Endothelial cell of umbilical vein (primary cell): ENCODE results near the gene SLC35E4. TPM values are rescaled to one million over a fixed set of nuclear protein-coding genes. Genes with fewer than 3 reads are reported as not detected.

Source experiments
- BruUV-seq: library from RNA; stranded (reverse); fragments of 400-500 nt; replicated peaks from 2 replicates; lab custom pipeline; 2021; lab: Mats Ljungman, UMichigan
- CTCF ChIA-PET: fragments of 300-600, 350-600 bp; sonication (Branson Sonifier 250); formaldehyde crosslinking; loops from one replicate; lab custom pipeline; 2021; ENCODE audit warnings: antibody characterized with exemption, inconsistent platforms; lab: Charles Lee
- POLR2A ChIA-PET: fragments of 300-600, 350-600 bp; sonication (Branson Sonifier 250); formaldehyde crosslinking; loops from one replicate; lab custom pipeline; 2021; ENCODE audit warnings: antibody characterized with exemption, inconsistent platforms; lab: Charles Lee
- DNase-seq: peaks from one replicate; pipeline ENCODE4 v3.0.0-alpha.2; 2011; ENCODE audit warnings: low read depth, low spot score
- FAIRE-seq: peaks from 2 replicates; lab custom pipeline; 2011; peaks lifted over from hg19 to GRCh38; lab: Jason Lieb, UNC
- H2AFZ ChIP-seq: 2 replicates; pipeline ENCODE4 v1.6.0; 2012; ENCODE audit warnings: low read depth, low read length, control low read depth, inconsistent platforms
- H3K27ac ChIP-seq: 2 replicates; pipeline ENCODE4 v1.5.1; 2011; ENCODE audit warnings: low read depth, mild to moderate bottlenecking, control low read depth, low read length, moderate library complexity; ENCODE audit not compliant: insufficient read depth
- H3K27me3 ChIP-seq, 2 experiments: 2 replicates each; pipeline versions ENCODE4 v1.6.0 to v1.6.1; 2011; ENCODE audit warnings: low read length in 2 of 2, mixed read lengths in 1 of 2; ENCODE audit not compliant: control insufficient read depth in 2 of 2, insufficient read depth in 2 of 2
- H3K36me3 ChIP-seq, 2 experiments: 2 replicates in 1 of 2; 3 replicates in 1 of 2; pipeline ENCODE4 v1.5.1; 2011; ENCODE audit warnings: low read length in 2 of 2, mild to moderate bottlenecking in 1 of 2, moderate library complexity in 1 of 2; ENCODE audit not compliant: control insufficient read depth in 2 of 2, insufficient read depth in 2 of 2; ENCODE audit errors: extremely low read depth in 1 of 2
- H3K4me1 ChIP-seq: 3 replicates; pipeline ENCODE4 v1.5.1; 2011; ENCODE audit warnings: mild to moderate bottlenecking, low read length; ENCODE audit not compliant: control insufficient read depth, insufficient read depth; ENCODE audit errors: extremely low read depth
- H3K4me2 ChIP-seq: 2 replicates; pipeline ENCODE4 v1.6.1; 2011; ENCODE audit warnings: low read length, control low read depth, mixed read lengths; ENCODE audit not compliant: insufficient read depth
- H3K4me3 ChIP-seq, 3 experiments: fragments of 200-600 bp in 1 of 3; sonication (generic), shearing (Covaris generic) in 1 of 3; replicated peaks in 1 of 3; 2 replicates each; pipeline ENCODE4 v1.5.1; 2011 to 2016; ENCODE audit warnings: control low read depth in 3 of 3, low read length in 3 of 3, mild to moderate bottlenecking in 2 of 3, inconsistent platforms in 1 of 3, low read depth in 1 of 3, moderate library complexity in 1 of 3; ENCODE audit not compliant: insufficient read depth in 1 of 3
- H3K79me2 ChIP-seq: 2 replicates; pipeline ENCODE4 v1.6.0; 2012; ENCODE audit warnings: low read length, inconsistent platforms; ENCODE audit not compliant: control insufficient read depth, insufficient read depth
- H3K9ac ChIP-seq: replicated peaks from 2 replicates; pipeline ENCODE3; 2011; ENCODE audit warnings: low read length, control low read depth; ENCODE audit not compliant: insufficient read depth; ENCODE audit errors: extremely low read depth
- H3K9me1 ChIP-seq: replicated peaks from 3 replicates; pipeline ENCODE4 v1.6.0; 2011; ENCODE audit warnings: mild to moderate bottlenecking, low read length; ENCODE audit not compliant: control insufficient read depth, insufficient read depth; ENCODE audit errors: extremely low read depth
- H3K9me3 ChIP-seq: replicated peaks from 2 replicates; pipeline ENCODE4 v1.5.1; 2012; ENCODE audit warnings: low read length, inconsistent platforms; ENCODE audit not compliant: control insufficient read depth, insufficient read depth
- H4K20me1 ChIP-seq: replicated peaks from 2 replicates; pipeline ENCODE3; 2011; ENCODE audit warnings: mild to moderate bottlenecking, low read length; ENCODE audit not compliant: control insufficient read depth, insufficient read depth; ENCODE audit errors: extremely low read depth
- CTCF ChIP-seq, 2 donors: IDR thresholded peaks; 1 replicate in 1 of 2; 2 replicates in 1 of 2; pipeline ENCODE4 v1.5.1; 2011; ENCODE audit warnings: low read length in 2 of 2, mild to moderate bottlenecking in 2 of 2, moderate library complexity in 2 of 2, control low read depth in 1 of 2, inconsistent platforms in 1 of 2, low read depth in 1 of 2; ENCODE audit not compliant: insufficient read depth in 1 of 2; ENCODE audit errors: extremely low read depth in 1 of 2
- EZH2 ChIP-seq: IDR thresholded peaks from 2 replicates; pipeline ENCODE4 v1.6.1; 2012; ENCODE audit warnings: borderline replicate concordance, low read depth, mild to moderate bottlenecking, moderate library complexity, low read length, inconsistent platforms; ENCODE audit not compliant: severe bottlenecking
- FOS ChIP-seq: IDR thresholded peaks from 2 replicates; pipeline ENCODE4 v1.6.1; 2011; ENCODE audit warnings: mild to moderate bottlenecking, low read length, moderate library complexity, borderline replicate concordance; ENCODE audit not compliant: insufficient read depth
- MAX ChIP-seq: IDR thresholded peaks from 2 replicates; pipeline ENCODE4 v1.6.1; 2011; ENCODE audit not compliant: insufficient read depth, insufficient read length
- MYC ChIP-seq: IDR thresholded peaks from one replicate; pipeline ENCODE4 v1.6.1; 2011; ENCODE audit warnings: mild to moderate bottlenecking, low read depth, low read length
- POLR2A ChIP-seq: IDR thresholded peaks from 2 replicates; pipeline ENCODE4 v1.6.1; 2012; ENCODE audit warnings: low read depth, mild to moderate bottlenecking, control low read depth, low read length
- POLR2AphosphoS5 ChIP-seq: IDR thresholded peaks from 2 replicates; pipeline ENCODE4 v1.6.1; 2012; ENCODE audit warnings: low read depth, mild to moderate bottlenecking, control low read depth, low read length, moderate library complexity; ENCODE audit not compliant: insufficient read depth
- dilution Hi-C: fragments of 300-500 bp; cut with MboI; formaldehyde crosslinking; loops from one replicate; pipeline ENCODE4 v1.15.0; 2019; ENCODE audit warnings: low sequenced_read_pairs; ENCODE audit not compliant: extremely low pct_ligation_motif_present
- intact Hi-C: fragments of 100-400 bp; cut with micrococcal nuclease; formaldehyde crosslinking; loops from one replicate; pipeline ENCODE4 v1.10.0; 2022
- polyA plus RNA-seq, 4 experiments: library from polyadenylated mRNA; depleted of rRNA in 3 of 4; stranded (reverse) in 3 of 4; unstranded in 1 of 4; fragments of >200 nt; gene quantifications; 2 replicates each; pipeline versions ENCODE4 v1.2.1 to v1.2.3, GENCODE V29; 2011 to 2012; ENCODE audit warnings: missing spikeins in 1 of 4
- total RNA-seq: library from RNA; stranded (reverse); gene quantifications from 2 replicates; pipeline ENCODE4 v1.2.3, GENCODE V29; 2021

SLC35E4 gene
- total and polyA plus RNA-seq, 2 donors (not counting 3 experiments of a cell fraction or from before 2014, with no cell fraction given), result 10.7 to 15.3 TPM

GRCh38 chr22:30611197-30611596, 24.4 kb upstream of the SLC35E4 start:
- Histone ChIP-seq H3K9me1 (no peaks in the 10 kb centered on the region), H3K36me3 (peaks cover 0 to 32% of the 10 kb centered on the region in 2 experiments), H2AFZ (no peak overlapping the region), H3K4me2 (no peak overlapping the region), H3K9ac (no peak overlapping the region), H3K9me3 (no peaks in the 10 kb centered on the region), H3K4me1 (peaks cover 32% of the 10 kb centered on the region), H3K27ac (no peak overlapping the region), H3K27me3 (no peaks in the 10 kb centered on the region), H3K4me3 (no peak overlapping the region), H3K79me2 (no peaks in the 10 kb centered on the region), H4K20me1 (no peaks in the 10 kb centered on the region)
- intact Hi-C loops, result no loop called here
- POLR2A ChIA-PET, result no interaction called here
- no peak for DNase-seq
- CTCF ChIA-PET, result no interaction called here
- TF ChIP-seq EZH2 (no peak), CTCF (IDR thresholded peaks at IDR 0.05; ENCODE audit: extremely low read depth in 1 of 2, insufficient read depth in 1 of 2, low read depth in 1 of 2, low read length in 2 of 2) (no peak), FOS (no peak), POLR2AphosphoS5 (no peak), POLR2A (no peak), MAX (no peak), MYC (no peak)
- no peak for FAIRE-seq
- BruUV-seq, result no TSS peak
- dilution Hi-C loops, result no loop called here
